Measurements from ENCODE around the gene IFITM10. TPM values are rescaled to one million over a fixed set of nuclear protein-coding genes. Genes with fewer than 3 reads are reported as not detected.

IFITM10 gene
- total RNA-seq, 4 donors from 2014 or later, result 0.42 to 0.58 (median 0.54) TPM

DNA sequence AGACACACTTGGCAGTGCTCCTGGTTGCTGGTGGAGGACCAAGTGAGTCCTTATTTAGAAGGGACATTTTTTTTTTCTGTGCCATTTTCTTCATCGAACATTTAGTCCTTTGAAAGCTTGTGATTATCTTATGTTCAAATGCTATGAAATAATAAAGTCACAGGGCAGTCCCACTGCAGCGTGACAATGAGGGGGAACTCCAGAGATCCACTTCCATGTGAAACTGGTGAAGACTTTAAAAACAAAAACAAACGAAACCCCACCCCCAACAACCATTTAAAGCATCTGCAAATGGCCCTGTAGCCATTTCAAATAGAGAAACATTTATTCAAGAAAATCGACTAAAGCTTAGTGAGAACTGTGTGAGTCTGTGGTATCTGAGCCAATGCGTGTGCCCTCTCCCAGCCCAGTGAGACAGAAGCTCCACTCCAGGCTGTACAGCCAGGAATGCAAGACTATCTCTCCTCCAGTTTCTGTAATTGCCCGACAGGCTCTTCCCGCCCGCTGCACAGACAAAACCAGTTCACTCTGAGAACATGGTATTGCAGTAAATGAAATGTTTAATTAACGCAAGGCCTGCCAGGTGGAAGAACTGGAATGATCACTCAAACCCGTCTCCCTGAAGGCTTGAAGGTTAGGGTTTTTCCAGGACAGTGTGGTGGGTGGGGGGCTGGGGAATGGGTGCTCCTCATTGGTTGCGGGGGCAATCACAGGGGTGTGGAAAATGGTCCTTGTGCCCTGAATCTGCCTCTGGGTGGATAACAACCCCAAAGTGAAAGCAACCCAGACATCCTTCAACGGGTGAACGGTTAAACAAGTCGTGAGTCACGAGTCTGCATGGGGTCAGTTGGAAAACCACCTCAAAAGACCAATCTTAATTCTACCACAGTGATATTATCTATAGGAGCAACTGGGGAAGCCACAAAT, 45.0 kb downstream of the IFITM10 start:
- Histone ChIP-seq H3K27ac (replicated peaks in 1 of 4) (no peak overlapping the region), H3K36me3 (no peaks in the 10 kb centered on the region), H3K27me3 (peaks cover 0 to 47% (median 0%) of the 10 kb centered on the region in 4 donors), H3K4me3 (no peak overlapping the region), H3K9me3 (peaks cover 0 to 3% (median 0%) of the 10 kb centered on the region in 4 donors), H3K4me1 (no peaks in the 10 kb centered on the region)
- no peak for DNase-seq (ENCODE audit: extremely low spot score)
- TF ChIP-seq EP300 (IDR thresholded peaks at IDR 0.05) (no peak), POLR2A (IDR thresholded peaks at IDR 0.05; ENCODE audit: low read depth) (no peak), POLR2AphosphoS5 (IDR thresholded peaks at IDR 0.05) (no peak)
- TF ChIP-seq, protein P1, sequence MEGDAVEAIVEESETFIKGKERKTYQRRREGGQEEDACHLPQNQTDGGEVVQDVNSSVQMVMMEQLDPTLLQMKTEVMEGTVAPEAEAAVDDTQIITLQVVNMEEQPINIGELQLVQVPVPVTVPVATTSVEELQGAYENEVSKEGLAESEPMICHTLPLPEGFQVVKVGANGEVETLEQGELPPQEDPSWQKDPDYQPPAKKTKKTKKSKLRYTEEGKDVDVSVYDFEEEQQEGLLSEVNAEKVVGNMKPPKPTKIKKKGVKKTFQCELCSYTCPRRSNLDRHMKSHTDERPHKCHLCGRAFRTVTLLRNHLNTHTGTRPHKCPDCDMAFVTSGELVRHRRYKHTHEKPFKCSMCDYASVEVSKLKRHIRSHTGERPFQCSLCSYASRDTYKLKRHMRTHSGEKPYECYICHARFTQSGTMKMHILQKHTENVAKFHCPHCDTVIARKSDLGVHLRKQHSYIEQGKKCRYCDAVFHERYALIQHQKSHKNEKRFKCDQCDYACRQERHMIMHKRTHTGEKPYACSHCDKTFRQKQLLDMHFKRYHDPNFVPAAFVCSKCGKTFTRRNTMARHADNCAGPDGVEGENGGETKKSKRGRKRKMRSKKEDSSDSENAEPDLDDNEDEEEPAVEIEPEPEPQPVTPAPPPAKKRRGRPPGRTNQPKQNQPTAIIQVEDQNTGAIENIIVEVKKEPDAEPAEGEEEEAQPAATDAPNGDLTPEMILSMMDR (IDR thresholded peaks at IDR 0.05), result no peak
- intact Hi-C loops (cut with DNase I), result loop anchor here (5.0 kb wide), 1 partner anchor 117 kb away; no protein-coding TSS in a partner anchor
- WGBS, result 84% methylated on average over 15 of the region's 15 CpGs

DNA sequence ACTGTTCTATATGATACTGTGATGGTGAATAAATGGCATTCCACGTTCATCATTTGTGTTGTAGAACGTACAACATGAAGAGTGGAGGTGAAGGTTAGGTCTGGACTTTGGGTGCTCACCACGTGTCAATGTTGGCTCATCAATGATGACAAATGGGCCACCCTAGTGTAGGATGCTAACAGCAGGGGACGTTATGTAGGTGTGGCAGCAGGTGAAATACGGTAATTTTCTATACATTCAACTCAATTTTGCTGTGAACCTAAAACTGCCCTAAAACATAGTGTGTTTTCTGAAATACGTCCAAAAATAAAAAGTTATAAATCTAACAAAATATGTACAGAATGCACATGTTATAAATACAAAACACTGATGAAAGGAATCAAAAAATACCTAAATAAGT, 47.2 kb downstream of the IFITM10 start:
- DNase-seq (ENCODE audit: extremely low spot score), result no peak
- H3K9me3 ChIP-seq, result peaks cover 0 to 3% (median 0%) of the 10 kb centered on the region in 4 donors
- TF ChIP-seq EP300 (IDR thresholded peaks at IDR 0.05), result no peak
- TF ChIP-seq, protein P1 (IDR thresholded peaks at IDR 0.05), result no peak
- no peak for TF ChIP-seq POLR2AphosphoS5 (IDR thresholded peaks at IDR 0.05)
- no peak for TF ChIP-seq POLR2A (IDR thresholded peaks at IDR 0.05; ENCODE audit: low read depth)
- no peak overlapping the region for H3K27ac ChIP-seq (replicated peaks in 1 of 4)
- H3K4me3 ChIP-seq, result no peak overlapping the region
- no peaks in the 10 kb centered on the region for H3K36me3 ChIP-seq
- intact Hi-C loops (cut with DNase I), result no loop called here
- H3K4me1 ChIP-seq, result no peaks in the 10 kb centered on the region
- peaks cover 0 to 60% (median 0%) of the 10 kb centered on the region in 4 donors for H3K27me3 ChIP-seq
- WGBS, result 91% methylated on average over 6 of the region's 6 CpGs

DNA sequence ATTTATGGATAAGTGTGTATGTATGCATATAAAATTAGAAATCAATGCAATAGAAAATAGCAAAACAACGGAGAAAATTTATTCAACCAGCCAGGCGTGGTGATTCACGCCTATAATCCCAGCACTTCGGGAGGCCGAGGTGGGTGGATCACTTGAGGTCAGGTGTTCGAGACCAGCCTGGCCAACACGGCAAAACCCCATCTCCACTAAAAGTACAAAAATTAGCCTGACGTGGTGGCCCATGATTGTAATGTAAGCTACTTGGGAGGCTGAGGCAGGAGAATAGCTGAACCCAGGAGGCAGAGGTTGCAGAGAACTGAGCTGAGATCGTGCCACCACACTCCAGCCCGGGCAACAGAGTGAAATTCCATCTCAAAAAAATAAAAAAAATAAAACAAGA, 47.9 kb downstream of the IFITM10 start:
- 93% methylated on average over 10 of the region's 10 CpGs for WGBS
- H3K36me3 ChIP-seq, result no peaks in the 10 kb centered on the region
- peaks cover 0 to 64% (median 0%) of the 10 kb centered on the region in 4 donors for H3K27me3 ChIP-seq
- no peaks in the 10 kb centered on the region for H3K4me1 ChIP-seq
- no peak overlapping the region for H3K4me3 ChIP-seq
- intact Hi-C loops (cut with DNase I), result no loop called here
- H3K27ac ChIP-seq (replicated peaks in 1 of 4), result no peak overlapping the region
- DNase-seq (ENCODE audit: extremely low spot score), result no peak
- peaks cover 0 to 3% (median 0%) of the 10 kb centered on the region in 4 donors for H3K9me3 ChIP-seq
- no peak for TF ChIP-seq EP300 (IDR thresholded peaks at IDR 0.05)
- TF ChIP-seq, protein P1 (IDR thresholded peaks at IDR 0.05), result no peak
- no peak for TF ChIP-seq POLR2AphosphoS5 (IDR thresholded peaks at IDR 0.05)
- TF ChIP-seq POLR2A (IDR thresholded peaks at IDR 0.05; ENCODE audit: low read depth), result no peak

DNA sequence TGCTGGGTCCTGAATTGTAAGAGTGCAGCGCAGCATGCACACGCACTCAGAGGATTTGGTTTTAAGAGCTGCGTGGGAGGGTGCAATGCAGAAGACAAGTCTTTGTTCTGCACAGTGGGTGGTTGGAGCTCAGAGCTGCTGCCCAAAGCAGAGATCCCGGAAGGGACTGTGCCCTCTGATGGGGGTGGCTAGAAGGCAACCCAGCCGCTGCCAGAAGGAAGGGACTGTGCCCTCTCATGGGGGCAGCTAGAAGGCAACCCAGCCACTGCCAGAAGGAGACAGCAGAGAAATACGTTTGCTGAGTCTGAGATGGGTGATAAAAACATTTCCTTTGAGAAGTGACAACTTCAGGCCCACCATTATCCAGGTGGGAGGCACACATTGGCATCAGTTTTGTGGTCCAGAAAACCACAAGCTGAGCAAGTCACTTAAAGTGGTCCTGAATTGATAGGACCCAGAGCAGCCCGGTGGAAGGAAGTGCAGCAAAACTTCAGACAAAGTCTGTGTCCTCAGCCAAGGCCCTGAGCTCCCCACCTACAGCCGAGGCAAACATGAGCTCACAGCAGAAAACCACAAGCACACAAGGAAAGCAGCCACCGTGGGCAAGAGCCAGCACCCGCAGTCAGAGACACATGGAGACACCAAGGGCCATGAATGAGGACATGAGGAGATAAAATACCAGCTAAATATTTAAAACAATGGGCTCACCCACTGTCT, 49.1 kb downstream of the IFITM10 start:
- TF ChIP-seq POLR2A (IDR thresholded peaks at IDR 0.05; ENCODE audit: low read depth), result no peak
- TF ChIP-seq POLR2AphosphoS5 (IDR thresholded peaks at IDR 0.05), result no peak
- TF ChIP-seq, protein P1 (IDR thresholded peaks at IDR 0.05), result no peak
- TF ChIP-seq EP300 (IDR thresholded peaks at IDR 0.05), result no peak
- intact Hi-C loops (cut with DNase I), result no loop called here
- DNase-seq (ENCODE audit: extremely low spot score), result no peak
- no peak overlapping the region for H3K27ac ChIP-seq (replicated peaks in 1 of 4)
- no peaks in the 10 kb centered on the region for H3K4me1 ChIP-seq
- no peak overlapping the region for H3K4me3 ChIP-seq
- H3K9me3 ChIP-seq, result peaks cover 0 to 3% (median 0%) of the 10 kb centered on the region in 4 donors
- H3K27me3 ChIP-seq, result peaks cover 0 to 62% (median 0%) of the 10 kb centered on the region in 4 donors
- H3K36me3 ChIP-seq, result no peaks in the 10 kb centered on the region
- WGBS, result 67% methylated on average over 9 of the region's 10 CpGs

All from esophagus muscularis mucosa (tissue), 4 donors.